Muscle of leg (tissue), 16 donors: ENCODE data around the gene RPP38. TPM values are rescaled to one million over a fixed set of nuclear protein-coding genes. Genes with fewer than 3 reads are reported as not detected.

Experiments
- DNase-seq: peaks from one replicate; pipeline ENCODE4 v3.0.0; 2013
- H3K27ac ChIP-seq: one replicate; pipeline ENCODE4 v1.5.1; 2013; ENCODE audit warnings: mild to moderate bottlenecking, low read length, control low read depth
- H3K27me3 ChIP-seq: one replicate; pipeline ENCODE4 v1.6.1; 2013; ENCODE audit warnings: low read length; ENCODE audit not compliant: control insufficient read depth, insufficient read depth
- H3K36me3 ChIP-seq: one replicate; pipeline ENCODE4 v1.6.1; 2013; ENCODE audit warnings: low read length; ENCODE audit not compliant: control insufficient read depth, insufficient read depth
- H3K4me1 ChIP-seq: one replicate; pipeline ENCODE4 v1.6.1; 2013; ENCODE audit warnings: low read length; ENCODE audit not compliant: control insufficient read depth, insufficient read depth
- H3K4me3 ChIP-seq: one replicate; pipeline ENCODE4 v1.5.1; 2013; ENCODE audit warnings: low read length, control low read depth
- H3K9me3 ChIP-seq: replicated peaks from 2 replicates; pipeline ENCODE4 v1.6.1; 2013; ENCODE audit warnings: low read depth, low read length; ENCODE audit not compliant: control insufficient read depth
- WGBS: methylation state at CpG from one replicate; pipeline ENCODE4 v1.1.5; 2013; ENCODE audit warnings: missing lambda C conversion rate; ENCODE audit not compliant: insufficient coverage; 5-methylcytosine and 5-hydroxymethylcytosine counted together
- long read RNA-seq, 11 donors: transcript quantifications; one replicate each; lab custom pipeline, GENCODE V29; 2026
- polyA plus RNA-seq, 8 donors: library from polyadenylated mRNA; unstranded; fragments of 120-200 nt; gene quantifications; one replicate each; pipeline versions ENCODE4 v1.2.1 to v1.2.3, GENCODE V29; 2013; ENCODE audit warnings: inconsistent platforms in 1 of 8, low replicate concordance in 1 of 8; ENCODE audit not compliant: insufficient read length in 8 of 8, insufficient read depth in 1 of 8
- total RNA-seq: library from RNA; stranded (reverse); fragments of 120-200 nt; gene quantifications from one replicate; pipeline ENCODE4 v1.2.4, GENCODE V29; 2013

RPP38 gene
- total RNA-seq, result 6.5 TPM
- polyA plus RNA-seq, result 10 to 100 TPM; 11.1 to 17.9 (median 13.6) TPM
- long read RNA-seq, donor 1, partial matches to known transcripts, result 0 of 1 reads
- long read RNA-seq, donor 1, other reads (novel, unspliced or antisense), result 0 of 1 reads
- long read RNA-seq, donor 2, result 0 reads
- long read RNA-seq, donor 3, partial matches to known transcripts, result 0 of 6 reads
- long read RNA-seq, donor 3, other reads (novel, unspliced or antisense), result 0 of 6 reads
- long read RNA-seq, donor 4, result 0 reads
- long read RNA-seq, donor 5, transcript RPP38-203 (2 exons, 1,030 nt), result major isoform, 6 of 12 reads
- long read RNA-seq, donor 5, transcript RPP38-204 (3 exons, 1,296 nt), result major isoform, 6 of 12 reads
- long read RNA-seq, donor 5, partial matches to known transcripts, result 0 of 12 reads
- long read RNA-seq, donor 5, other reads (novel, unspliced or antisense), result 0 of 12 reads
- long read RNA-seq, donor 6, partial matches to known transcripts, result 0 of 7 reads
- long read RNA-seq, donor 6, other reads (novel, unspliced or antisense), result 0 of 7 reads
- long read RNA-seq, donor 7, transcript RPP38-203 (2 exons, 1,030 nt), result major isoform, 5 of 6 reads
- long read RNA-seq, donor 7, partial matches to known transcripts, result 0 of 6 reads
- long read RNA-seq, donor 7, other reads (novel, unspliced or antisense), result 0 of 6 reads
- long read RNA-seq, donor 8, partial matches to known transcripts, result 5 of 10 reads
- long read RNA-seq, donor 8, other reads (novel, unspliced or antisense), result 0 of 10 reads
- long read RNA-seq, donor 9, partial matches to known transcripts, result 0 of 2 reads
- long read RNA-seq, donor 9, other reads (novel, unspliced or antisense), result 0 of 2 reads
- long read RNA-seq, donor 10, partial matches to known transcripts, result 0 of 5 reads
- long read RNA-seq, donor 10, other reads (novel, unspliced or antisense), result 0 of 5 reads
- long read RNA-seq, donor 11, partial matches to known transcripts, result 15 of 19 reads
- long read RNA-seq, donor 11, other reads (novel, unspliced or antisense), result 0 of 19 reads

GRCh38 chr10:15097011-15097812, at the start of gene RPP38:
RPP38 (plus strand) TSS chr10:15097355; CDS start chr10:15103315, 5,960 bp downstream.
- Histone ChIP-seq H3K4me1 (peaks cover 13% of the 10 kb centered on the region), H3K36me3 (peaks cover 11% of the 10 kb centered on the region), H3K9me3 (no peaks in the 10 kb centered on the region), H3K27ac (peak within 1 kb of the TSS; percentile 99), H3K27me3 (no peaks in the 10 kb centered on the region), H3K4me3 (peak within 1 kb of the TSS; percentile 84)
- WGBS, result under 1% methylated on average over 81 of the region's 84 CpGs
- DNase-seq, result peak; percentile 97

GRCh38 chr10:15049533-15049932, 47.6 kb upstream of the RPP38 start:
- H3K27ac ChIP-seq, result no peak overlapping the region
- no peaks in the 10 kb centered on the region for H3K27me3 ChIP-seq
- H3K9me3 ChIP-seq, result no peaks in the 10 kb centered on the region
- H3K4me3 ChIP-seq, result no peak overlapping the region
- H3K4me1 ChIP-seq, result no peaks in the 10 kb centered on the region
- no peak for DNase-seq
- H3K36me3 ChIP-seq, result no peaks in the 10 kb centered on the region

GRCh38 chr10:15052121-15052520, 45.0 kb upstream of the RPP38 start:
- DNase-seq, result no peak
- Histone ChIP-seq H3K4me3 (no peak overlapping the region), H3K27me3 (no peaks in the 10 kb centered on the region), H3K36me3 (no peaks in the 10 kb centered on the region), H3K4me1 (no peaks in the 10 kb centered on the region), H3K9me3 (no peaks in the 10 kb centered on the region), H3K27ac (no peak overlapping the region)
- 92% methylated on average over 2 of the region's 7 CpGs for WGBS

- WGBS, result no CpG with 5 or more reads among the region's 3 CpGs
- no peak for DNase-seq
- H3K36me3 ChIP-seq, result no peaks in the 10 kb centered on the region
- H3K27ac ChIP-seq, result no peak overlapping the region
- H3K4me1 ChIP-seq, result no peaks in the 10 kb centered on the region
- no peak overlapping the region for H3K4me3 ChIP-seq
- H3K9me3 ChIP-seq, result no peaks in the 10 kb centered on the region
- no peaks in the 10 kb centered on the region for H3K27me3 ChIP-seq
Measured at GRCh38 chr10:15053061-15053460, 44.1 kb upstream of the RPP38 start.

- no peak overlapping the region for H3K27ac ChIP-seq
- no peak for DNase-seq
- no peaks in the 10 kb centered on the region for H3K27me3 ChIP-seq
- H3K9me3 ChIP-seq, result no peaks in the 10 kb centered on the region
- WGBS, result no CpG with 5 or more reads among the region's 1 CpG
- H3K36me3 ChIP-seq, result no peaks in the 10 kb centered on the region
- H3K4me1 ChIP-seq, result no peaks in the 10 kb centered on the region
- H3K4me3 ChIP-seq, result no peak overlapping the region
Measured at GRCh38 chr10:15058689-15059088, 38.5 kb upstream of the RPP38 start.

- H3K36me3 ChIP-seq, result no peaks in the 10 kb centered on the region
- H3K27ac ChIP-seq, result no peak overlapping the region
- no peak overlapping the region for H3K4me3 ChIP-seq
- WGBS, result 83% methylated on average over 1 of the region's 4 CpGs
- H3K4me1 ChIP-seq, result no peaks in the 10 kb centered on the region
- no peak for DNase-seq
- H3K9me3 ChIP-seq, result no peaks in the 10 kb centered on the region
- H3K27me3 ChIP-seq, result no peaks in the 10 kb centered on the region
Measured at GRCh38 chr10:15059914-15060313, 37.2 kb upstream of the RPP38 start.

- H3K27ac ChIP-seq, result no peak overlapping the region
- no peaks in the 10 kb centered on the region for H3K27me3 ChIP-seq
- peaks cover 6% of the 10 kb centered on the region for H3K9me3 ChIP-seq
- no peaks in the 10 kb centered on the region for H3K4me1 ChIP-seq
- no peak overlapping the region for H3K4me3 ChIP-seq
- no CpG with 5 or more reads among the region's 2 CpGs for WGBS
- no peaks in the 10 kb centered on the region for H3K36me3 ChIP-seq
- no peak for DNase-seq
Measured at GRCh38 chr10:15060638-15061037, 36.5 kb upstream of the RPP38 start.

GRCh38 chr10:15067154-15067553, 30.0 kb upstream of the RPP38 start:
- H3K36me3 ChIP-seq, result no peaks in the 10 kb centered on the region

GRCh38 chr10:15068802-15069201, 28.4 kb upstream of the RPP38 start:
- peak; percentile 68 for DNase-seq
- H3K27ac ChIP-seq, result peak overlapping the region; percentile 20
- H3K4me3 ChIP-seq, result no peak overlapping the region
- peaks cover 6% of the 10 kb centered on the region for H3K9me3 ChIP-seq
- no peaks in the 10 kb centered on the region for H3K36me3 ChIP-seq
- H3K27me3 ChIP-seq, result no peaks in the 10 kb centered on the region
- WGBS, result no CpG with 5 or more reads among the region's 3 CpGs
- H3K4me1 ChIP-seq, result peaks cover 6% of the 10 kb centered on the region

More at GRCh38 chr10:15067154-15067553, 30.0 kb upstream of the RPP38 start:
- Histone ChIP-seq H3K27me3 (no peaks in the 10 kb centered on the region), H3K9me3 (peaks cover 6% of the 10 kb centered on the region), H3K27ac (no peak overlapping the region), H3K4me3 (no peak overlapping the region), H3K4me1 (peaks cover 6% of the 10 kb centered on the region)
- no peak for DNase-seq
- whole genome bisulfite sequencing, result 100% methylated on average over 3 of the region's 5 CpGs
